SU-DHL-6 (cell line): ENCODE data around the gene C3.

Source experiments
- EZH2phosphoT487 ChIP-seq: fragments of 200-600 bp; sonication (generic), shearing (Covaris generic); conservative IDR thresholded peaks from 2 replicates; pipeline ENCODE4 v1.6.1; 2018; ENCODE audit warnings: mild to moderate bottlenecking, antibody characterized with exemption, low read length, moderate library complexity, mixed read lengths
- TF ChIP-seq, protein P1 (sequence below): fragments of 200-600 bp; sonication (generic); IDR thresholded peaks from one replicate; pipeline ENCODE4 v1.5.1; 2017; ENCODE audit warnings: antibody characterized with exemption, mild to moderate bottlenecking, low read length, moderate library complexity; ENCODE audit not compliant: insufficient read depth, poor library complexity, severe bottlenecking

DNA sequence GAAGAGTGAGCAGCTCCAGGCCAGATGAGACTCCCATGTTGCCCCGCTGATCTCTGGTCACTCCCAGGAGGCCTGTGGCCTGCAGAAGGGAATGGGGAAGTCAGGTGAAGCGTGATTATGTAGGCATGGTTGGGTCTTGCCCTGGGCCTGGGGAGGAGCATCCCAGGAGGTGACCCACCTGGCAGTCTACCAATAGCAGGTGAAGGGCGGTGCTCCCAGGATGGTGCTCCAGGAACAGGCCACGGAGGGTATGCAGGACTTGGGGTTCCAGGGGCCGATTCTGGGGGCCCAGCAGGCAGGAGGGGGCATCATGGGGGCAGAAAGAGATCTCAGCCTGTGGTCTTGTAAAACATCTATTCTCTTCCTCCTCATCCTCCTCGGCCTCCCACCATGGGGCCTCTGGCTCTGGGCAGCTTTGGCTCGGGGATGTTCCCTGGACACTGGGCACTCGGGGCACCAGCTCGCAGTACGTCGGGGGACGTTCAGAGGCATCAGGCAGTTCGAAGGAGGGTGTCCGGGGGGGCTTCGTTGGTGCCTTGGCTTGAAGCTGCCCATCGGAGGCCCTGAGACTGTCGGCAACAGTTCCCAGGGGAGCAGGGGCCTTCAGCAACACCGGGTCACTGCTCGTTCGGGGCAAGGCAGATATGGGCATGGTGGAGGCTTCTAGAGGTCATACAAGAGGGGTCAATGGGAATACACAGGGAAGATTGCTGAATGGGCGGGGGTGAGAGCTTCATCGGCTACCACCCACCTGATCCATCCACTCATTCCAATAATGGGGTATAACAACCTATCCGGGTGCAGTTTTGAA is 34.4 kb upstream of the C3 start:
- TF ChIP-seq, protein P1, sequence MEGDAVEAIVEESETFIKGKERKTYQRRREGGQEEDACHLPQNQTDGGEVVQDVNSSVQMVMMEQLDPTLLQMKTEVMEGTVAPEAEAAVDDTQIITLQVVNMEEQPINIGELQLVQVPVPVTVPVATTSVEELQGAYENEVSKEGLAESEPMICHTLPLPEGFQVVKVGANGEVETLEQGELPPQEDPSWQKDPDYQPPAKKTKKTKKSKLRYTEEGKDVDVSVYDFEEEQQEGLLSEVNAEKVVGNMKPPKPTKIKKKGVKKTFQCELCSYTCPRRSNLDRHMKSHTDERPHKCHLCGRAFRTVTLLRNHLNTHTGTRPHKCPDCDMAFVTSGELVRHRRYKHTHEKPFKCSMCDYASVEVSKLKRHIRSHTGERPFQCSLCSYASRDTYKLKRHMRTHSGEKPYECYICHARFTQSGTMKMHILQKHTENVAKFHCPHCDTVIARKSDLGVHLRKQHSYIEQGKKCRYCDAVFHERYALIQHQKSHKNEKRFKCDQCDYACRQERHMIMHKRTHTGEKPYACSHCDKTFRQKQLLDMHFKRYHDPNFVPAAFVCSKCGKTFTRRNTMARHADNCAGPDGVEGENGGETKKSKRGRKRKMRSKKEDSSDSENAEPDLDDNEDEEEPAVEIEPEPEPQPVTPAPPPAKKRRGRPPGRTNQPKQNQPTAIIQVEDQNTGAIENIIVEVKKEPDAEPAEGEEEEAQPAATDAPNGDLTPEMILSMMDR = no peak
- no peak for TF ChIP-seq EZH2phosphoT487
